ENCODE results near the gene KIF16B.

DNA sequence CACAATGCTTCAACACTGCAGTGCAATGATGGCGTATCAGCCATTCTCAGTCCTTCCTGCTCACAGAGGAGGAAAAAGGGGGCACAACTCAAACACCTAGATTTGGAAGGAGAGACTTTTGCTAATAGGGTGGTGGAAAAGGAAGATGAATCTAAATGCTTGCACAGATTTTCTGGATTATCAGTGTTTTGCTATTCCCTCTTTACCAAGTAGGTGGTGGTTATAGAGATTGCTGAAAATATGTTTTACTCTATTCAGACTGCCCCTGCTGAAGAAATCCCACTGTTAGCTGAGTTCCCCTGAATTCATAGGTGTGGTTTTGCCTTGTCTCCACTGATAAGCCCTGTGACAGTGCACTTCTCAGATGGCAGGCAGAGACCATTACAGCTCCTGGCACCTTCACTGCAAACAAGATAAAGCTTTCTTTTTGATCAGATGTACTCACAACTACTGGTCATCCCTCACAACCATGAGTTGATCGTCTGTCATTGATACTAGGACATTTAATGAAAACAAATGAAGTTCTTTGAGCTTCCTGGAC is 311.4 kb downstream of the KIF16B start:
- no peak for TF ChIP-seq CTCF (IDR thresholded peaks at IDR 0.05; ENCODE audit: poor library complexity)
- TF ChIP-seq EZH2 (IDR thresholded peaks at IDR 0.05; ENCODE audit: borderline replicate concordance): no peak
- no peak for TF ChIP-seq EZH2phosphoT487 (IDR thresholded peaks at IDR 0.05; ENCODE audit: low read depth, severe bottlenecking, unreplicated experiment)

Measured in hepatocyte (in vitro differentiated cells).